NT2/D1 (cell line): ENCODE results near the gene MYO7B.

Source experiments
- YY1 ChIP-seq: IDR thresholded peaks from 2 replicates; pipeline ENCODE4 v1.6.1; 2011; ENCODE audit not compliant: insufficient read length, insufficient read depth
- ZNF274 ChIP-seq: IDR thresholded peaks from 2 replicates; pipeline ENCODE4 v1.6.1; 2011; ENCODE audit warnings: mild to moderate bottlenecking, low read depth, low read length

- TF ChIP-seq YY1, result no peak
- TF ChIP-seq ZNF274, result no peak
These were observed 38.3 kb downstream of the MYO7B start for GRCh38 chr2:127573771-127574170.
